NCI-H1694 (cell line): Measurements from ENCODE around the gene TRIM27.
"Not testable (repeated sequence)": the region's sequence is repeated elsewhere in the genome, so short reads cannot be mapped to it uniquely, and the experiment has no call there.

ENCODE experiments used
- DNase-seq: peaks from one replicate; lab custom pipeline; 2025; lab: John Stamatoyannopoulos, UW

TRIM27 gene

DNA sequence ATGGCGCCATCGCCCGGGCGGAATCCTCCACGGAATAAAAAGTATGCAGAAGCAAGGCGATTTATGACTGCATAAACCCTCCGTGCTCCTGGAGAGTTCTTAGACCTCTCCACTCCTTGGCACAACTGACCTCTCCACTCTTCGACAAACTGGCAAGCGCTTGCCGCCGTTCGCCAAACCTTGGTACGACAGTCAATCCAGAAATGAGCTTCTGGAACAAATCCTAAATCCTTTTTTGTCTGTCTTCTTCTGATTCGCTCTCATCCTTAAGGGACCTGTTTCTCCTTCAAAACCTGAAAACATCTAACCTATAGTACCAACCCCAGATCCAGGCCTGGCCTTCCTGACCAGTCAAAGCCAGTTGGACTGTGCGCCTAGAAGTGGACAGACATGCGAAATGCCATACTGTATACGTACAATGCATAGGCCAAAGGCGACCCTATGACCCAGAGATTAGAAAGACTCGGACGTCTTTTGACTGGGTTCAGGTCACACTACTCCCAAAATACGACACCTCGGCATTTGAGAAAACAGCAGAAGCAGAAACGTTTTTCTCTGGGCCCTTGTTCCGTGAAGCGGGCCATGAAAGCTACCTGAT is 59.4 kb downstream of the TRIM27 start:
- DNase-seq, result no peak

DNA sequence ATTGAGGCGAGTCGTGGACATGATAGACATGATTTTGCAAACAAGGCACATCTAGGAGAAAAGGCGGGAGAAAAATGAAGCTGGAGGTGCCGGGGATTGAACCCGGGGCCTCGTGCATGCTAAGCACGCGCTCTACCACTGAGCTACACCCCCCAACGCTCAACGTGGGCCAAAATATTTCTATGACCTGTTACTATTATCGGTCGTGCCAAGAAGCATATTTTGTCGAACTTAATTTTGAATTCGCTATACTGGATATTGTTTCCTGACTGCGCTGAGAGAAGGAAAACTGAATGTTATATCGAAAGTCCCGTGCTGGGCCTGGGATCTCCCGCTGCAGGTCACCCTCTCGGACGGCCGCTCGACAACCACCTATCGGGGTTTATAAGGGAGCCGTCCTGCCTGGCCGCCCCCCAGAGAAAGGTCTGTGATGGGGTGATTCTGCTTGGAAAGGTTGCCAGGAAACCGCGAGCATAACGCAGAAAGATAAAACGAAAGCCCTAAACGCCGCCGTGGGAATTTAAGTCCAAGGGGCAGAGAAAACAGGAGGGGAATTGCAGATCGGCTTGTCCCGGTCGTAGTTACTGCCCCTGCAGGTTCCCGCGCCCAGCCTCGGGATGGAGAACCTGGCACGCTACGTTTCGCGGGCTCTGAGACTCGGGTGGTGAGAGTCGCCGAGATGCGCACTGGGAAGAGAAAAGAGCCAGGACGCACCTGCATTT is 60.0 kb downstream of the TRIM27 start:
- DNase-seq, result peak; percentile 76

DNA sequence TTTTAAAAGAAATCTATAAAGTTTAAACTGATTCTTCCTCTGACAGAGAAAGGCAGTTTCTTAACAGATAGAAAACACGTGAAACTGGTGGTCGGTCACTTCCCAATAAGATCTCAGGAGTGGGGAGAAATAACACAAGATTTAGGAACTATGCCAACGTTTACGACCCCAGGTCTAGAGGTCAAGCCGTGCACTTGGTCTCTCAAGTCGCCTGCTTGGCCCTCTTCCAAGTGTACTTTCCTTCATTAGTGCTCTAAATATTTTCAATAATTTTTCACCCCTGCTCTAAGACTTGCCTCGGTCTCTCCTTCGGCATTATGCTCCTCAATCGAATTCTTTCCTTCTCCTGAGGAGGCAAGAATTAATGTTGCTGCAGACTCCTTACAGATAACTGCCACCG is 61.7 kb downstream of the TRIM27 start:
- no peak for DNase-seq

DNA sequence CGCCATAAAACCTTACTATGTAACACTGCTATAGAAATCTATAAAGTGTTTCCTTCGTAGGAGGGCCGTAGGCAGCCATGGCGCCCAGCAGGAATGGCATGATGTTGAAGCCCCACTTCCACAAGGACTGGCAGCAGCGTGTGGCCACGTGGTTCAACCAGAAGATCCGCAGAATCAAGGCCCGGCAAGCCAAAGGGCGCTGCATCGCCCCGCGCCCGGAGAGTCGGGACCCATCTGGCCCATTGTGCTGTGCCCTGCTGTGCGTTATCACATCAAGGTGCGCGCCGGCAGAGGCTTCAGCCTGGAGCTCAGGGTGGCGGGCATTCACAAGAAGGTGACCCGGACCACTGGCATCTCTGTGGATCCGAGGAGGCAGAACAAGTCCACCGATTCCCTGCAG is 62.4 kb downstream of the TRIM27 start:
- DNase-seq, result no peak

DNA sequence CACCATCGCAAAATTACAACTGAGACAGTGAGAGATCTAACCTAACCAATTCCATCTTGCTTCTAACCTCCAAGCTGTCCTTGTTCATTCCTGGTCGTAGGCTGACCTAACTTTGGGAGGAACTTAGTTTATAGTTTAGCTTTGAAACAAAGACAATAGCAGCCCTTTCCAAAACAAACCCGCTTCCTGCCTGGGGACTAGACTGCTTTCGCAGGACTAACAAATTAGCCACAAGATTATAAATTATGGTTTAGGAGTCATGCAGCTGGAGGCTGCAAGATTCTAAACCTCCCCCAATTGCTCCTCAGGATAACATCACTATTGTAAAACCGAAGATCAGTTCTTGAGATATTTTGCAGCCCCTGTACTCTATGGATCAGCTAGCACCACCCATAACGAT is 63.2 kb downstream of the TRIM27 start:
- no peak for DNase-seq

DNA sequence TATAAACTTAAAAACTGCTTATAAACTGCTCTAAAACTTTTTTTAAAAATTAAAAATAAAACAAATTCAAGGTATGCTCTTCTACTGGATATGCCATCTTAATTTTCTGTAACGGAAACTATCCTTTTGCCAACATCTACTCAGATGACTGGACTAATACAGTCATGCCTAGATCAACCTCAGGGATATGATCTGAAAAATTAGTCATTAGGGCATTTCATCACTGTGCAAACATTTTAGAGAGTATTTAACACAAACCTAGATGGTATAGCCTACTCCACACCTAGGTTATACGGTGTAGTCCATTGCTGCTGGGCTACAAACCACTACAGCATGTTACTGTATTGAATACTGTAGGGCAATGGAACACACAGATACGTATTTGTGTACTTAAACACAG is 64.8 kb downstream of the TRIM27 start:
- DNase-seq, result no peak

DNA sequence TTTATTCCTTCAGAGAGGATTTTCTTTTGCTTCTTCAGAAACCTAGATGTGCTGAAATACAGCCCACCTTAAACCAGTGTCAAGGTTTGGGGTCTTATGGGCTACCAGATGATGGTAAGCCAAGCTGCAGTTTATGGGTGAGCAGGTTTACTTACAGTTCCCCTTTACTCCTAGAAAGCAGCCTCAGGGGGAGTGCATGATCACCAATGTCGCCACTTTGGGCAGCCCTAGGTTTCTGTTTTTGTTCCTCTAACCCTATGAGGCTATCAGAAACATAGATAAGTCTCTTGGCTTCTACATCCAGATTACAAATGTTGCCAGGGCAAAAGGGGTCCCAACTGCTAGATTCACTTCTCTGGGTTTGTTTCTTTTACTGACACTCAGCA is 67.2 kb downstream of the TRIM27 start:
- DNase-seq, result no peak

DNA sequence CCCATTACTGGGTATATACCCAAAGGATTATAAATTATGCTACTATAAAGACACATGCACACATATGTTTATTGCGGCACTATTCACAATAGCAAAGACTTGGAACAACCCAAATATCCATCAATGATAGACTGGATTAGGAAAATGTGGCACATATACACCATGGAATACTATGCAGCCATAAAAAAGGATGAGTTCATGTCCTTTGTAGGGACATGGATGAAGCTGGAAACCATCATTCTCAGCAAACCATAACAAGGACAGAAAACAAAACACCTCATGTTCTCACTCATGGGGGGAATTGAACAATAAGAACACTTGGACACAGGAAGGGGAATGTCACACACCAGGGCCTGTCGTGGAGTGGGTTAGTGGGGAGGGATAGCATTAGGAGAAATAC is 69.4 kb downstream of the TRIM27 start:
- not testable (repeated sequence) for DNase-seq
